ENCODE measurements around the gene ATP6V1C2.
A peak's percentile ranks its signal among the peaks of the same experiment; 100 is the strongest.
"Not testable (repeated sequence)": the region's sequence is repeated elsewhere in the genome, so short reads cannot be mapped to it uniquely, and the experiment has no call there.

The ATP6V1C2 gene

DNA sequence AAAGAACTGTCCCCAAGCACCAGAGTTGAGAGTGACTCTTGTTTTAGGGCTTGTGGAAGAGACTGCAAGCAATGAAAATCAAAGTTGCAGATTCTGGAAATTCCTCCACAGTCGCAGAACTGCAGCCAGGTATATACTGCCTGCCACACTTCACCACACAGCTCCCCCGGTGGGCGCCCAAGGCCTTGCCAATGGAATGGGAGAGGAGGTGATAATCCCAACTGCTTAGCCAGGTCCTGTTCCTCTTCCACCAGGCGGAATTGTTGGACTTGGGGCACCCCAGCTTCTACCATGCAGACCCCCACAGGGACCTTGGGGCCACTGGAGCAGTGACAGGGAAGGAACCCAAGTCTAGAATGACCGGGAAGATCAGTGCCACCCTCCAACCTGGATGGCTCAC is 96.0 kb downstream of the ATP6V1C2 start:
- no peak for DNase-seq

DNA sequence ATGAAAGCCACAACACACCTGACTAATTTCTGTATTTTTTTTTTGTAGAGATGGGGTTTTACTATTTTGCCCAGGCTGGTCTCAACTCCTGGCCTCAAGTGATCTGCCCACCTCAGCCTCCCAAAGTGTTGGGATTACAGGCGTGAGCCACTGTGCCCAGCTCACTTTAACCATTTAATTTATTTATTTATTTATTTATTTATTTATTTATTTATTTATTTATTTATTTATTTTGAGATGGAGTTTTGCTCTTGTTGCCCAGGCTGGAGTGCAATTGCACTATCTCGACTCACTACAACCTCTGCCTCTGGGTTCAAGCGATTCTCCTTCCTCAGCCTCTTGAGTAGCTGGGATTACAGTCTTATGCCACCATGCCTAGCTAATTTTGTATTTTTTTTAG is 96.9 kb downstream of the ATP6V1C2 start:
- not testable (repeated sequence) for DNase-seq

DNA sequence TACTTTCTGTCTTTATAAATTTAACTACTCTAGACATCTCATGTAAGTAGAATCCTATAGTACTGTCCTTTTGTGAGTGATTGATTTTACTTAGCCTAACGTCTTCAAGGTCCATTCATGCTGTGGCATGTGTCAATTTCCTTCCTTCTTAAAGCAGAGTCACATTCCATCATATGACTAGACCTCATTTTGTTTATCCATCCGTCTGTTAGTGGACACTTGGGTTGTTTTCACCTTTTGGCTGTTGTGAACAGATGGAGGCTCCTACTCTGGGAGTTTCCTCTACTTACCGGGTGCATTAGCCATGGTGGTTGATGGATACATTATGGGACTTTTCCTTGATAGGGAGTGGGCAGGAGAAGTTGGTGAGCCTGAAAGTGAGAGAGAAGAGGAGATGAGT is 97.6 kb downstream of the ATP6V1C2 start:
- no peak for DNase-seq

DNA sequence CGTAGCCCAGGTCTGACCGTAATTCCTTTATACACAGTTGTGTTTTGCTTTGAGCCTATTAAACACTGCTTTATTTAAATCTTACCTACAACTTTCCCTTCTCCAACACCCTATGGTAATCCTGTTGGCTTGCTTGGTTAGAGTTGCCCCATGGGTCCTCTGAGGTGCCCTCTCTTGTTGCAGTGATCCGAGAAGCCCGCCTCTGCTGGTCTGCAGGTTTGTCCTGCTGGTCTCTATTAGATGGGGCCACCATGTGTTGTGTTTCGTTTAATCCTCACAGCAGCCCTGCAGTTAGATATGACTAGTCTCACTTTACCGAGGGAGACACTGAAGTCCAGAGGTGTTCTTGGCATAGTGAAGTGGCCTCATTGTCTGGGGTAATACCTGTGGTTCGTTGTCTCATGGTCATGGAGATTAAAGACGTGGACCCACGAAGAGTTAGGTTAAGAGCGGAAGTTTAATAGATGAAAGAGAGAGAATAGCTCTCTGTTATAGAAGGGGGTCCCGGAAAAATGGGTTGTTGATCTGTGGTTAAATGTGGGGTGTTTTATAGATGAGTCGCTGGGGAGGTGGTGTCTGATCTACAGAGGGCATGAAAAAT is 98.4 kb downstream of the ATP6V1C2 start:
- no peak for DNase-seq

DNA sequence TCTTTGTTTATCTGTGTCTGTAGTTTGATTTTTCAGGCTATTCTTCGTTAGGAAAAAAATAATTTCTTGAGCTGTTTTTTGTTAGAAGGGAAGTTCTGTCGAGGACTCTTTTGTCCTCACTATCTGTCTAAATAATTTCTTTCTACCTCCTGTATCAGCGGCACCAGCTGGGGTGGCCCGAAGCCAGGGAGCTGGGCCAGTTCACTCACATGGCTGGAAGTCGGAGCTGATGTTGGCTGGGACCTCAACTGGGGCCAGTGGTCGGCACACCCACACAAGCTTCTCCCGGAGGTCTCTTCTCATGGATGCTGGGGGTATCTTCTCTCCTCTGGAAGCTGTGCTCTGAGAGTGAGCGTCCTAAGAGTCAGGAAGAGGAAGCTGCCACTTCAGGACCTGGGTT is 99.1 kb downstream of the ATP6V1C2 start:
- DNase-seq: no peak

DNA sequence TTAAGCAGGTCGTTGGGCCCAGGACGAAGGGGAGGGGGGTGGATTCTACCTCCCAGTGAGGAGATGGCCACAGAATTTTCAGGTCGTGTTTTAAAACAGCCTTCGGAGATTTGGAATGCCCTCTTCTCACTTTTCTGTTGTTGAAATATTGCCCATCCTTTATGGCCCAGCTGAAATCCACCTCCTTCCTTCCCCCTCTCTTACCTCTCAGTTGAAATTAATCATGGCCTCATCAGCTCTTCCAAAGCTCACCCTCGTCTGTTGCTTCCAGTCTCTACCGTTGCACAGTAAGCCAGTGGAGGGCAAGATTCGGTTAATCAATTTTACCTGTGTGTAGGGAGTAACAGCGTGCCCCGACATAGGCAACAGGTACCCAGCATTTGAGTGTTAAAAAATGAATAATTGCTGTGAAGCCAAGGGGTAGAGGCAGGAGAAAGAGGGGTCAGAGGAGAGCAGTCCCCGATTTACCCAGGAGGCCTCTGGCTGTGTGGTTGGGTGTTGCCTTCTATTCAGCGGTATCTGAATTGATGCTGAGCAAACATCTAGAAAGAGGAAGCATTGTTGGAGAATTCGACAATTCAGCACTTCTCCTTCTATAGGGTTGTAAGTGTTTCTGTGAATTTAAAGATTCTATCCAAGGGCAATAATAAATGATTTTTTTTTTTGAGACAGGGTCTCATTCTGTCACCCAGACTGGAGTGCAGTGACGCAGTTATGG is 99.7 kb downstream of the ATP6V1C2 start:
- DNase-seq: no peak

DNA sequence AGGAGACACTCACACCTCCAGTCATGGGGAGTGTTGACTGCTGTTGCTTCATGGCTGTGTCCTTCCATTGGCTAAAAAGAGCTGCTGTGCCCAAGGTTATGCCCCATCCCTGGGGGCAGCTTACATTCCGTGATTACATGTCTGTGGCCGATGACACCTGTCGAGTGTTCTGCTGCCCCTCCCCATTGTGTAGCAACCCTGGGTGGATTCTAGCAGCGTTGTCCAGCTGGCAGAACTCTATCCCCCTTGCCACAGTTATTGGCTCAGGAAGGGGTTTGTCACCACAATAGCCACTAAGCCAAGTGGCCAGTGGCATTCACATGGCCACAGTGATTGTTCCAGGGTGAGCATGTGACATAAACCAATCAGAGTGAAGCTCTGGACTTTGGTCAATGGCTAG is 102.8 kb downstream of the ATP6V1C2 start:
- DNase-seq: no peak

DNA sequence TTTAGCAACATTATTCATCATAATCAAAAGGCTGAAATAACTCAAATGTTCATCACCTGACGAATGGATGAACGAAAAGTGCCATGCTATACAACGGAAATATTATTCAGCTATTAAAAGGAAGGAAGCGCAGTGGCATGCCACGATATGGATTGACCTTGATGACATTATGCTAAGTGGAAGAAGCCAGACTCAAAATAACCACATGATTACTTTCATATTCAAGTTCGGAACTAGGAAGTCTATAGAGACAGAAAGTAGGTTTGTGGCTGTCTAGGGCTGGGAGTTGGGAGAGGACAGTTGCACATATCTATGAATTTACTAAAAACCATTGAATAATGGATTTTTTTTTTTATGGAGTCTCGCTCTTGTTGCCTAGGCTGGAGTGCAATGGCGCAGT is 104.6 kb downstream of the ATP6V1C2 start:
- no peak for DNase-seq

DNA sequence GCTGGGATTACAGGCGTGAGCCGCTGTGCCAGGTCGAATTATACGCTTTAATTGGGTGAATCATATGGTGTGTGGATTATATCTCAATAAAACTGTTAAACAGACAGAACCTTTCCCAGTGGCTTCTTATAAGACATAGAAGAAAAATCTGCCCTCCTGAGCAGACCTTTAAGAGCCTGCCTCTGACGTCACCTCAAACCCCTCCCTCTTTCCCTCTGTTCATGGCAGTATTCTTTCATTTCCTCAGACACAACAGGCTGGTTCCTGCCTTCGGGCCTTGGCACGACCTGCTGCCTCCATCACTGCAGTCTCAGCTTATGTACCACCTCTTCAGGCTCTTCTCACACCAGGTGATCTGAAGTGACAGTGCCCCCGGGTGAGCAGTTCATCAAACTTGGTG is 105.2 kb downstream of the ATP6V1C2 start:
- no peak for DNase-seq

DNA sequence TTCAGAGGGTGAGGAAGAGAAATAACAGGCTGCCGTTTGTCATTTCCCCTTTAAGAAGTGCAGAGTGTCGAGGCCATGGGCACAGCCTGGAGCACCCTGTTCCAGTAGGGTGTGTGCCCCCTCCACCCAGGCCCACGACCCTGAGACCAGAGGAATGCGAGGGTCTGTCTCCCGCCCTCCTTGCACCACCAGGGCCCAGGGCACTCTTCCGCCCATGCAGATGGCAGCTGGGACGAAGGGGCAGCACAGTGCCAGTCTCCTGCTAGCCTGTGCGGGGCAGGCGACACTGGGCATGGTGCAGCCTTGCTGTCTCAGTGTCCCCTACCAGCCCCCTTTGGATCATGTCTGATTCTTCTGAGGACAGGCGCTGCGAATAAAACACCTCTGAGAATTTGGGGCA is 106.9 kb downstream of the ATP6V1C2 start:
- DNase-seq: no peak

DNA sequence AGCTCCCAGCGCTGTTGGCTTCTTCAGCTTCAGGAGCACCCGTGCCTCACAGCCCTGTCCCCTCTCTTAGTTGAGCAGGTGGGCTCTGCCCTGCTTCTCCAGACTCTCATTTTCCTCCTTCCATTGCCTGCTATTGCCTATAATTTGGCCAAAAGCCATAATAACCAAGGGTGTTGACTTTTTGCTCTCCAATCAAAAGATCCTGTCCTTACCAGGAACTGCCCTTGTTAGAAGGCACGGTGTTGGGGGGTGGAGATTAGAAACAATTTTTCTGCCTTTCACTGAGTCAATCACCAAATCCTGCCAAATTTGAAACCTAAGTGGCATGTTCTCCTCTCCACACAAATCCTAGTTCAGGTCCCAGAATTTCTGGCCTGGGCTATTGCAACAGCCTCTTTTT is 107.9 kb downstream of the ATP6V1C2 start:
- DNase-seq: no peak

DNA sequence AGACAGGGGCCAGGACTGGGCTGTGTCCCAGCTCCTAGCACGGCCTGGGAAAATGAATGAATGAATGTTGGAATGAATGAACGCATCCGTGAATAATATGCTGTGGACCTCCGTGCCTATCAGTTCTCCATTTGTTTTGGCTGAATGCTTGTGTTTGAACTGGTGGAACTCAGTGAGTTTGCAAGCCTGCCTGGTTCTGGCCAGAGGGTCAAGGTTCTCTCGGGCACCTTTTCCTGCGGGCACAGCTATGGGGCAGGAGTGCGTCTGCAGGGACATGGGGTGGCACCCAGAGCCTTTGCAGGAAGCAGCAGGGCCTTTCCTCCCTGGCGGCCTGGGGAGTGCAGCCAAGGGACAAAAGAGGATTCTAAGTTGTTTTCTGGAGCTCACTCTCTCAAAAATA is 108.8 kb downstream of the ATP6V1C2 start:
- DNase-seq: no peak

DNA sequence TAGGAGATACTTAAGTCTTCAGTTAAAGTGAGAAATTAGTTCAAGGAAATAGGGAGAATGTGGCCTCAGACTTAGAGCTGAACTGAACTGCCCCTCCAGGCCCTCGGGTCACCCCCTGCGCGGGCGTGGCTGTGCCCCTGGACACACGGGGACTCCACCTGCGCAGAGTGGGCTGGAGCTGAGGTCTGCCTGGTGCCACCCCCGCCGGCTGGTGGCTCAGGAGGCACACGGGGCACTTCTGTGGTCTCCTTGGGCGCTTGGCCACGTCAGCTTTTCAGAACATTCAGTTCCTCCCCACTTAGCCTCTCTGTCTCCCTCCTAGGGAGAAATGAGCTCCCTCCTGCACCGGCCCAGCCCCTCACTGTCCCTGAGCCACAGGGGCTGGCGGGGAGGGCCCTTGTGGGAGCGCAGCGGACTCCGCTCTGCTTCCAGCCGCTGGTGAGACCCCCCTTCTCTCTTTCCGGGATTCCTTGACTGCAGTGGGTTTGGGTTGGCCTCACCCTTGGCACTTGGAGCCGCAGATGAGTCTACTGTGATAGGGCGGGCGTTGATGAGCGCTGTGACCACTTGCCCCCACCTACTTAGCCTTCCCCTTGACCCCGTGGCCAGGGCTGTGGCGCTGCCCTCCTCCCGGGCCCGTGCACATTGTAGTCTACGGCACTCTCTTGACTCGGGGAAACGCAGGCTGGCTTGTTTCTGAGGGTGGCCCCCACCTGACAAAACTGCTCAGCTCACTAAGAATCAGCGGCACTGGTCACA is 109.4 kb downstream of the ATP6V1C2 start:
- DNase-seq: no peak

DNA sequence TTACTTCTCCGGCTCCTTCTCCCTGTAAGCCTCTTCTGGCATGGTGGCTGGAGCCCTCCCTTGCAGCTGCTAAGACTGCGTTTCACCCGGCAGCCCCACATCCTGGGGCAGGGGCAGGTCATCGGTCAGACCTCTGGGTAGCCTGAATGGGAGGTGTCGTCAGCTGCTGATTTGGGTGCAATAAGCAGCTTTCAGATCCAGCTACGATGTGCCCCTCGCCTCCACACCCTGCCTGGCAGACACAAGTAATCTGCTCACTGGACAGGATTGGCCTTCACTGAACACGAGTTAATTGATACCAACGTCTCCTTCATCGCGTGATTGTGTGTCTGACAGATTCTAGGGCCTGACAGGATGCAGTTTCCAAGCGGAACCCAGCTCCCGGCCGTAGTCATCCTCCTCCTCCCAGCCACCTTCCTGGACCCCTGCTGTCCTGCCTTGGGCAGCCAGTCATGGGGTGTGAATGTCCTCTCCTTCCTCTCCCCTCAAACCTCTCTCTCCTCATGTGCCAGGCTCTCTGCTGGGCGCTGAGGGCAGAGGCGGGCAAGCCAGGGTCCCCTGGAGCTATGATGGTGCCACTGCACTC is 110.1 kb downstream of the ATP6V1C2 start:
- DNase-seq: no peak

DNA sequence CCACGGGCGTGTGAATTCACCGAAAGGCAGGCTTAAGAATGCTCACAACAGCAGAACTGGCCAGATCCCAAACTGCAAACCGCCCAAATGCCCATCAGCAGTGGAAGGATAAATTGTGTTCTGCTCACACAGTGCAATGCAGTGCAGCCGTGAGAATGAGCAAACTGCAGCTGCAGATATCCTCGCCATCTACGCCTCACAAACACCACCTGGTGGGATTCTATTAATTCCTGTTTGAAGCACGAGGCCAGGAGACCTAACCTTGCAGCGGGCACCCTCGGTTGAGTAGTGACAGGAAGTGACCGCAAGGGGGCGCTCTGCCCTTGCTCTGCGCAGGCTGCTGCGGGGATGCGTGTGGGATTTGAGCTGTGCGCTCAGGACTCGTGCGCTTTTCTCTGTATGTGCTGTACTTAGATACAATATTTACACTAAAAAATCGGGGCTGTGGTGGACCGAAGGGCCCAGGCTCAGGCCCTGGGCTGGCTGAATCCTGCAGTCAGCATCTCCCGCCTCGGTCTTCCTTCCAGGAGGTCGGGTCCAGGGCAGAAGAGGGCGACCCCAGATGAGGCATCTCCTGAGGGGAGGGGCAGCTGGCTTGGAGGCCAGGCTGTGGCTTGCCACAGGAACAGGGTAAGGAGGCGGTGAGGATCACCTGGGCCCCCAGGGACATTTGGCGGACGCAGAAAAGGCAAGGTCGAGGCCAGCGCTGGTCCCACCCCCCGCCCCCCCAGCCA is 110.9 kb downstream of the ATP6V1C2 start:
- DNase-seq: peak; percentile 81 to 92

DNA sequence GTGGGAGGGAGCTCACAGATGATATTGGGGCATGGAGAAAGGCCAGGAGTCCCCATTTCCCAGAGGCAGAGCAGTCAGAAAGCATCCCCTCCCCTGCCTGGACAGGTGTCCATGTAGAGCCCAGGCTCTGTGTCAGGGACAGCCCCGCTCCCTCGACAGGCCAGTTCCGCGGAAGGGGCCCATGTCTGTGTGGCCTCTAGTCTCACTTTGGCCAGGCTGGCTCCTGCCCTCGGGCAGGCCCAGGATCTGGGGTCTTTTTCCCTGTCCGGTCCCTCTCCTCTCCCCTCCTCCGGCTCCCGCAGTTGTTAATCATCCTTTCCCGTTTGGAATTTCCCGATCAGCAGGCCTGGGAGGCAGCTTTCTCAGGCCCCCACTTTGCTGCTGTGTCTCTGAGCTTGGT is 111.6 kb downstream of the ATP6V1C2 start:
- no peak for DNase-seq

DNA sequence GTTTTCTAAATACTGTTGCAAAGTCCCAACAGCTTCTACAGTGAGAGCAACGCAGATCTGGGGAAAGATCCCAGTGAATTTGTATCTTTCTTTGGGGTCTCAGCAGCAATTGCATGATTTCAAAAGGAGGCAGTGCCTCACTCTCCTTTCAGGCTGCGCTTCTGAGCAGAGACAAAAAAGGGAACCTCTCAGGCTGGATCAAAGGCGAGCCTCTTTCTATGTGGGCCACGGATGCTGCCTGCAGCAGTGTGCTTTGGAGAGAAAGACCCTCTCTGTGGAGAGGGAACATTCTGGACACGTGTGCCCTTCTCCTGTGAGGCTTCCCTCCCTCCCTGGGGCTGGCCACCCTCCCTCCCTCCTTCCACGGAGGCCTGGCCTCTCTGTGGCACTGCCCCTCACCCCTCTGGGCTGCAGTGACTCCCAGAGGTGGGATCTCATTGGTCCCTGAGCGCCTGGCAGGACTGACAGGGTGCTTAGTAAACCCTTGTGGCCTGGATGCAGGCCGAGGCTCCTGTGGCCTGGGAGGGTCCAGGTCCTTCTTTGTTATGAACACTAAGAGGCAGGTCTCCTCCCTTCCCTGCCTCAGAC is 112.7 kb downstream of the ATP6V1C2 start:
- DNase-seq: no peak

All from NCI-H526 (cell line).